IMR-90 (cell line): ENCODE measurements around the gene STOX2. TPM values are rescaled to one million over a fixed set of nuclear protein-coding genes. Genes with fewer than 3 reads are reported as not detected.

Experiments
- ATAC-seq: fragments of 200-7000 bp; cut with Tn5 transposase; 2 replicates; pipeline ENCODE4 v1.9.1; 2020; ENCODE audit warnings: low read depth, mild to moderate bottlenecking, moderate library complexity
- BruUV-seq: library from RNA; stranded (reverse); fragments of 400-500 nt; replicated peaks from 2 replicates; lab custom pipeline; 2021; lab: Mats Ljungman, UMichigan
- CTCF ChIA-PET: fragments of 300-600 bp; formaldehyde crosslinking; extraction: SDS; loops from one replicate; lab custom pipeline; 2021; ENCODE audit warnings: antibody characterized with exemption; lab: Yijun Ruan, JAX
- POLR2A ChIA-PET: fragments of 300-600 bp; sonication (Branson Sonifier 250); formaldehyde crosslinking; loops from one replicate; lab custom pipeline; 2022; ENCODE audit warnings: antibody characterized with exemption; ENCODE audit not compliant: unreplicated experiment; lab: Charles Lee
- DNase-seq: peaks from one replicate; pipeline ENCODE4 v3.0.0; 2013
- H2AFZ ChIP-seq: replicated peaks from 2 replicates; pipeline ENCODE3; 2013; ENCODE audit warnings: low read length, mild to moderate bottlenecking; ENCODE audit not compliant: poor library complexity
- H2AK5ac ChIP-seq: 2 replicates; pipeline ENCODE4 v1.6.1; 2013; ENCODE audit warnings: low read depth, low read length, inconsistent platforms
- H2AK9ac ChIP-seq: replicated peaks from 2 replicates; pipeline ENCODE3; 2013; ENCODE audit warnings: mild to moderate bottlenecking, low read depth, low read length, moderate library complexity; ENCODE audit not compliant: poor library complexity
- H2BK120ac ChIP-seq: 2 replicates; pipeline ENCODE4 v1.6.1; 2013; ENCODE audit warnings: low read depth, low read length, inconsistent platforms
- H2BK15ac ChIP-seq: 3 replicates; pipeline ENCODE4 v1.6.1; 2013; ENCODE audit warnings: low read depth, low read length, inconsistent platforms
- H2BK20ac ChIP-seq: 2 replicates; pipeline ENCODE4 v1.6.1; 2013; ENCODE audit warnings: low read depth, mild to moderate bottlenecking, inconsistent platforms, low read length, moderate library complexity
- H2BK5ac ChIP-seq: 2 replicates; pipeline ENCODE4 v1.6.1; 2013; ENCODE audit warnings: mild to moderate bottlenecking, low read depth, low read length, inconsistent platforms; ENCODE audit not compliant: poor library complexity, severe bottlenecking
- H3K14ac ChIP-seq: replicated peaks from 2 replicates; pipeline ENCODE4 v1.6.1; 2013; ENCODE audit warnings: low read depth, low read length, inconsistent platforms
- H3K18ac ChIP-seq: 2 replicates; pipeline ENCODE4 v1.6.1; 2013; ENCODE audit warnings: low read depth, low read length, control low read depth
- H3K23ac ChIP-seq: 2 replicates; pipeline ENCODE4 v1.6.1; 2013; ENCODE audit warnings: low read depth, low read length, inconsistent platforms
- H3K27ac ChIP-seq: 2 replicates; pipeline ENCODE4 v1.5.1; 2013; ENCODE audit warnings: mild to moderate bottlenecking, control low read depth, low read length; ENCODE audit not compliant: insufficient read depth
- H3K27me3 ChIP-seq: 2 replicates; pipeline ENCODE4 v1.6.1; 2013; ENCODE audit warnings: low read length; ENCODE audit not compliant: control insufficient read depth, insufficient read depth
- H3K36me3 ChIP-seq: 2 replicates; pipeline ENCODE4 v1.6.1; 2013; ENCODE audit warnings: low read length, mixed read lengths; ENCODE audit not compliant: control insufficient read depth, insufficient read depth
- H3K4ac ChIP-seq: 2 replicates; pipeline ENCODE4 v1.6.1; 2013; ENCODE audit warnings: low read depth, low read length, inconsistent platforms
- H3K4me1 ChIP-seq: 2 replicates; pipeline ENCODE4 v1.6.1; 2013; ENCODE audit warnings: low read length, mixed read lengths; ENCODE audit not compliant: control insufficient read depth, insufficient read depth
- H3K4me2 ChIP-seq: 2 replicates; pipeline ENCODE4 v1.6.1; 2013; ENCODE audit warnings: low read depth, mild to moderate bottlenecking, control low read depth, low read length, moderate library complexity
- H3K4me3 ChIP-seq: 2 replicates; pipeline ENCODE4 v1.5.1; 2013; ENCODE audit warnings: low read depth, mild to moderate bottlenecking, control low read depth, low read length, moderate library complexity; ENCODE audit not compliant: insufficient read depth
- H3K56ac ChIP-seq: 2 replicates; pipeline ENCODE4 v1.6.1; 2013; ENCODE audit warnings: low read length, inconsistent platforms; ENCODE audit not compliant: insufficient read depth; ENCODE audit errors: extremely low read depth
- H3K79me1 ChIP-seq, 2 experiments: 2 replicates each; pipeline ENCODE4 v1.6.1; 2013; ENCODE audit warnings: low read length in 2 of 2, inconsistent platforms in 1 of 2, low read depth in 1 of 2
- H3K9ac ChIP-seq: 2 replicates; pipeline ENCODE4 v1.6.1; 2013; ENCODE audit warnings: low read depth, low read length, control low read depth
- H3K9me1 ChIP-seq: 2 replicates; pipeline ENCODE4 v1.6.1; 2013; ENCODE audit warnings: low read length, inconsistent platforms; ENCODE audit not compliant: insufficient read depth
- H3K9me3 ChIP-seq: 2 replicates; pipeline ENCODE4 v1.6.1; 2013; ENCODE audit warnings: low read length; ENCODE audit not compliant: control insufficient read depth, insufficient read depth
- H4K20me1 ChIP-seq: 2 replicates; pipeline ENCODE4 v1.6.1; 2013; ENCODE audit warnings: low read length, inconsistent platforms; ENCODE audit not compliant: insufficient read depth
- H4K5ac ChIP-seq: 2 replicates; pipeline ENCODE4 v1.6.1; 2013; ENCODE audit warnings: mild to moderate bottlenecking, low read depth, low read length, control low read depth
- H4K8ac ChIP-seq, 2 experiments: 2 replicates each; pipeline ENCODE4 v1.6.1; 2013; ENCODE audit warnings: low read depth in 2 of 2, low read length in 2 of 2, control low read depth in 1 of 2, inconsistent platforms in 1 of 2
- H4K91ac ChIP-seq: 2 replicates; pipeline ENCODE4 v1.6.1; 2013; ENCODE audit warnings: low read depth, low read length, inconsistent platforms; ENCODE audit not compliant: insufficient read depth
- BHLHE40 ChIP-seq: fragments of 150-350 bp; IDR thresholded peaks from 2 replicates; pipeline ENCODE4 v1.6.1; 2016; ENCODE audit warnings: mild to moderate bottlenecking, low read depth, low read length
- CEBPB ChIP-seq: IDR thresholded peaks from 2 replicates; pipeline ENCODE4 v1.6.1; 2012; ENCODE audit warnings: low read depth, low read length, improper control_type of control experiment
- MXI1 ChIP-seq: IDR thresholded peaks from 2 replicates; pipeline ENCODE4 v1.6.1; 2012; ENCODE audit warnings: low read depth, mild to moderate bottlenecking, low read length, moderate library complexity, borderline replicate concordance
- NFE2L2 ChIP-seq: fragments of 150-350 bp; IDR thresholded peaks from 2 replicates; pipeline ENCODE4 v1.6.1; 2016; ENCODE audit warnings: low read depth, mild to moderate bottlenecking, low read length
- POLR2A ChIP-seq: IDR thresholded peaks from 2 replicates; pipeline ENCODE4 v1.6.1; 2012; ENCODE audit warnings: mild to moderate bottlenecking, low read depth, low read length
- RCOR1 ChIP-seq: IDR thresholded peaks from 2 replicates; pipeline ENCODE4 v1.6.1; 2012; ENCODE audit warnings: mild to moderate bottlenecking, low read length, improper control_type of control experiment; ENCODE audit not compliant: insufficient replicate concordance
- RFX5 ChIP-seq: IDR thresholded peaks from 2 replicates; pipeline ENCODE4 v1.8.0; 2012; ENCODE audit warnings: low read depth, mild to moderate bottlenecking, low read length, moderate library complexity
- SMC3 ChIP-seq: fragments of 150-350 bp; IDR thresholded peaks from 2 replicates; pipeline ENCODE4 v1.6.1; 2016; ENCODE audit warnings: low read depth, mild to moderate bottlenecking, antibody characterized with exemption, low read length, moderate library complexity
- WGBS, 2 experiments: methylation state at CpG; one replicate each; pipeline versions ENCODE4 v1.1.5 to v1.1.7; 2013; ENCODE audit warnings: missing lambda C conversion rate in 2 of 2; ENCODE audit not compliant: insufficient read length in 1 of 2; ENCODE audit errors: extremely low coverage in 2 of 2; 5-methylcytosine and 5-hydroxymethylcytosine counted together
- dilution Hi-C: fragments of 300-500 bp; cut with HindIII; formaldehyde crosslinking; loops from one replicate; pipeline ENCODE4 v1.14.3; 2018; ENCODE audit warnings: low sequenced_read_pairs; ENCODE audit not compliant: unreplicated experiment
- in situ Hi-C: fragments of 300-500 bp; cut with MboI; formaldehyde crosslinking; loops from 3 replicates; pipeline ENCODE4 v1.14.3; 2019; ENCODE audit warnings: low sequenced_read_pairs, inconsistent platforms, mixed read lengths
- intact Hi-C: fragments of 100-400 bp; cut with micrococcal nuclease; formaldehyde crosslinking; loops from 2 replicates; pipeline ENCODE4 v1.10.0; 2022
- polyA plus RNA-seq, 3 experiments: library from polyadenylated mRNA; depleted of rRNA; stranded (reverse); fragments of >200 nt; gene quantifications; 2 replicates each; pipeline ENCODE4 v1.2.3, GENCODE V29; 2012; ENCODE audit warnings: low replicate concordance in 1 of 3
- total RNA-seq: library from RNA; depleted of rRNA; stranded (reverse); fragments of >200 nt; gene quantifications from 2 replicates; pipeline ENCODE4 v1.2.3, GENCODE V29; 2012
- TF ChIP-seq, protein P1 (sequence below): conservative IDR thresholded peaks from 2 replicates; pipeline ENCODE4 v1.5.1; 2012; ENCODE audit warnings: mild to moderate bottlenecking, low read depth, low read length, improper control_type of control experiment
- TF ChIP-seq, protein P2 (sequence below): fragments of 150-350 bp; IDR thresholded peaks from 2 replicates; pipeline ENCODE4 v1.6.1; 2017; ENCODE audit warnings: mild to moderate bottlenecking, antibody characterized with exemption, low read length, low read depth

STOX2 gene
- total and polyA plus RNA-seq, 2 of the 4 experiments (the other 2 are of a cell fraction) = 1.1 to 5.4 TPM

DNA sequence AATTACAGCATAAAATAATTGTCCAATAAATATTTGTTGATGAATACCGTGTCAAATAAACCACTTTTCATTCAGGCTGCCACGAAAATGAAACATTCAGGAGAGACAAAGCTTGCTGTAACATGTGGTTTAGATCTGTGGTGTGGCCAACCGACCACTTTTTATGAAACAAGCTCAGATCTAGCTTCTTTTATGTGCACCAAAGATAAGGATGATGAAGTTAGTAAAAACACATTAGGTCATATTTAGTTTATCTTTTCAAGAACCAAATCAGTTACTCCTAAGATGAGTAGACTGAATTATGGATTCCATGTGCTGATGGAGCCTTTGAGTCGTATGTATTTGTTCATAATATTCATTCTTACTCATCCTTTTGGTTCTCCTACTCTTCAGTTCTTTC, 35.8 kb downstream of the STOX2 start:
- Histone ChIP-seq H4K91ac (no peak overlapping the region), H3K9ac (no peak overlapping the region), H3K4me3 (no peak overlapping the region), H2AK5ac (no peak overlapping the region), H2AFZ (no peak overlapping the region), H3K23ac (no peak overlapping the region), H2BK20ac (no peak overlapping the region), H3K27ac (no peak overlapping the region), H2BK5ac (no peak overlapping the region), H2AK9ac (no peak overlapping the region), H3K14ac (no peak overlapping the region), H3K18ac (no peak overlapping the region), H2BK120ac (no peak overlapping the region), H3K9me1 (no peaks in the 10 kb centered on the region; the same call in 1 of the 2 replicates), H3K4me2 (no peak overlapping the region), H4K5ac (no peak overlapping the region), H3K27me3 (no peaks in the 10 kb centered on the region), H3K9me3 (no peaks in the 10 kb centered on the region), H3K36me3 (peaks cover 2% of the 10 kb centered on the region; the same call in 1 of the 2 replicates), H2BK15ac (no peak overlapping the region), H3K4ac (no peak overlapping the region), H3K4me1 (peaks cover 3% of the 10 kb centered on the region; the same call in 1 of the 2 replicates), H3K56ac (no peak overlapping the region), H3K79me1 (no peaks in the 10 kb centered on the region), H4K20me1 (no peaks in the 10 kb centered on the region), H4K8ac (no peak overlapping the region)
- in situ Hi-C loops (no loop called here), intact Hi-C loops (no loop called here), dilution Hi-C loops (no loop called here)
- TF ChIP-seq, protein P1, sequence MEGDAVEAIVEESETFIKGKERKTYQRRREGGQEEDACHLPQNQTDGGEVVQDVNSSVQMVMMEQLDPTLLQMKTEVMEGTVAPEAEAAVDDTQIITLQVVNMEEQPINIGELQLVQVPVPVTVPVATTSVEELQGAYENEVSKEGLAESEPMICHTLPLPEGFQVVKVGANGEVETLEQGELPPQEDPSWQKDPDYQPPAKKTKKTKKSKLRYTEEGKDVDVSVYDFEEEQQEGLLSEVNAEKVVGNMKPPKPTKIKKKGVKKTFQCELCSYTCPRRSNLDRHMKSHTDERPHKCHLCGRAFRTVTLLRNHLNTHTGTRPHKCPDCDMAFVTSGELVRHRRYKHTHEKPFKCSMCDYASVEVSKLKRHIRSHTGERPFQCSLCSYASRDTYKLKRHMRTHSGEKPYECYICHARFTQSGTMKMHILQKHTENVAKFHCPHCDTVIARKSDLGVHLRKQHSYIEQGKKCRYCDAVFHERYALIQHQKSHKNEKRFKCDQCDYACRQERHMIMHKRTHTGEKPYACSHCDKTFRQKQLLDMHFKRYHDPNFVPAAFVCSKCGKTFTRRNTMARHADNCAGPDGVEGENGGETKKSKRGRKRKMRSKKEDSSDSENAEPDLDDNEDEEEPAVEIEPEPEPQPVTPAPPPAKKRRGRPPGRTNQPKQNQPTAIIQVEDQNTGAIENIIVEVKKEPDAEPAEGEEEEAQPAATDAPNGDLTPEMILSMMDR = no peak
- TF ChIP-seq CEBPB (no peak), RFX5 (no peak), NFE2L2 (no peak), BHLHE40 (no peak), RCOR1 (no peak), SMC3 (no peak), POLR2A (no peak), MXI1 (no peak)
- TF ChIP-seq, protein P2, sequence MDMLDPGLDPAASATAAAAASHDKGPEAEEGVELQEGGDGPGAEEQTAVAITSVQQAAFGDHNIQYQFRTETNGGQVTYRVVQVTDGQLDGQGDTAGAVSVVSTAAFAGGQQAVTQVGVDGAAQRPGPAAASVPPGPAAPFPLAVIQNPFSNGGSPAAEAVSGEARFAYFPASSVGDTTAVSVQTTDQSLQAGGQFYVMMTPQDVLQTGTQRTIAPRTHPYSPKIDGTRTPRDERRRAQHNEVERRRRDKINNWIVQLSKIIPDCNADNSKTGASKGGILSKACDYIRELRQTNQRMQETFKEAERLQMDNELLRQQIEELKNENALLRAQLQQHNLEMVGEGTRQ = no peak
- ATAC-seq (no peak), DNase-seq (peak; percentile 3)
- WGBS, 2 experiments = no CpG with 5 or more reads among the region's 4 CpGs
- ChIA-PET POLR2A (no interaction called here), CTCF (no interaction called here)
- BruUV-seq = no TSS peak
